ENCODE measurements around the gene SNX3. TPM values are rescaled to one million over a fixed set of nuclear protein-coding genes. Genes with fewer than 3 reads are reported as not detected.

The SNX3 gene
- total RNA-seq, 1 donor from 2014 or later, result 122 TPM

- H3K4me2 ChIP-seq, result peak overlapping the region; percentile 83
- H3K4me3 ChIP-seq, result peak overlapping the region; percentile 42
Measured at GRCh38 chr6:108169464-108170331, 91.1 kb downstream of the SNX3 start.

DNA sequence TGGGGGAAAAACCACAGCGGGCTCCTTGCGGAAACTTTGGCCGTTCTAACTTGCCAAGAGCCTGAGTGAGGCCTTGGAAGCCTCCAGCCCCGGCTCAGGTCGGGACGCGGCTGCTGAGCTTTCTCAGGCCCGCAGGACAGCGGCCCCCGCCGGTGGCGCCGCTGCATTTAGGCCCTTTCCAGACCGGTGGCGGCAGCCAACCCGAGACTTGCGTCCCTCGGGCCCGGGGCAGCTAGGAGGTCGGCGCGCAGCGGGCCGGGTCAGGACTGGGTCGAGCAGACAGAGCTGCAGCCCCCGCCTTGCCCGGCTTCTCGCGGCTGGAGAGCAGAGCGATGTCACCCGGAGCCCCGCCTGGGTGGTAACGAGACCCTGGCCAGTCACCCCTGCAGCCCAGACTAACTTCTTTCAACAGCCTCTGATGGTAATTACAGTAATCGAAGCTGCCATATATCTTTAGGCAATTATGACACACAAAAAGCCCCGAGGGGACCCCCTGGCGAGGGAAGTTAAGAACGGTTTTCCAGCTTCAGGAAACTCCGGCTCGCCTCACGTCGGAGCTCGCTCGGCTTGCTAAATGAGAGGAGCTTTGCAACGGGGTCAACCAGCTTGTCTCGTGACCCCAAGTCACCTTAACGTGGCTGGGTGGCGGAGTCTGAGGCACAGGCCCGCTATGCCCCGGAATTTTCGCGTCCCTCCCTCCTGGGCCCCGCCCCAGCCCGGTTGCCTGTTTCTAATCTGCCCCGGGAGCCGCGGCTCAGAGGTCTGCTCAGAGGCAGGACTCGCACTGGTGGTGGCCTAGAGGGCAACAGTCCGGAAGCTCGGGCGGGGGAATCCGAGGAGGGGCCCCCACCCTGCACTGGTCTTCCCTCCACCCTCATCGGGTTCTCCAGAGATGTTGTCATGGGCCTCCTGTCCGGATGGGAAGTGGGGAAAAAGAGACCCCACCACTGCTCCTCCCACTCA, 92.1 kb downstream of the SNX3 start:
- TF ChIP-seq CTCF (IDR thresholded peaks at IDR 0.05) (peak; percentile 49), EZH2 (IDR thresholded peaks at IDR 0.05) (peak; percentile 66), EZH2phosphoT487 (IDR thresholded peaks at IDR 0.05) (peak; percentile 69)
- no peak overlapping the region for H2AFZ ChIP-seq (replicated peaks)
- H3K4me3 Mint-ChIP-seq, result peak overlapping the region; percentile 60
- no peak overlapping the region for H3K27ac ChIP-seq
- no peaks in the 10 kb centered on the region for H3K9me3 ChIP-seq (ENCODE audit: low read depth)
- H4K20me1 ChIP-seq (ENCODE audit: low read depth), result peaks cover 98% of the 10 kb centered on the region
- peak overlapping the region; percentile 42 for H3K4me3 ChIP-seq
- H3K4me1 ChIP-seq, result peaks cover 73% of the 10 kb centered on the region
- no peaks in the 10 kb centered on the region for H3K36me3 Mint-ChIP-seq
- peak; percentile 90 for DNase-seq (ENCODE audit: low spot score)
- H3K4me2 ChIP-seq, result peak overlapping the region; percentile 83
- no peak overlapping the region for H3K9ac ChIP-seq
- H3K27ac Mint-ChIP-seq, result no peak overlapping the region
- peaks cover 100% of the 10 kb centered on the region for H3K27me3 ChIP-seq
- H3K36me3 ChIP-seq, result no peaks in the 10 kb centered on the region
- H3F3A ChIP-seq (ENCODE audit: low read depth), result peaks cover 67% of the 10 kb centered on the region
- no peaks in the 10 kb centered on the region for H3K79me2 ChIP-seq (ENCODE audit: low read depth)
- H3K27me3 Mint-ChIP-seq (ENCODE audit: insufficient read depth, low read depth), result peaks cover 93% of the 10 kb centered on the region
- no peaks in the 10 kb centered on the region for H3K9me3 Mint-ChIP-seq
- peaks cover 49% of the 10 kb centered on the region for H3K4me1 Mint-ChIP-seq

More at GRCh38 chr6:108169464-108170331, 91.1 kb downstream of the SNX3 start:
- no peaks in the 10 kb centered on the region for H3K79me2 ChIP-seq (ENCODE audit: low read depth)
- H3K9me3 ChIP-seq (ENCODE audit: low read depth), result no peaks in the 10 kb centered on the region
- no peaks in the 10 kb centered on the region for H3K36me3 ChIP-seq
- Mint-ChIP-seq H3K4me1 (peaks cover 41% of the 10 kb centered on the region), H3K9me3 (no peaks in the 10 kb centered on the region), H3K36me3 (no peaks in the 10 kb centered on the region), H3K4me3 (peak overlapping the region; percentile 60), H3K27ac (no peak overlapping the region), H3K27me3 (ENCODE audit: insufficient read depth, low read depth) (peaks cover 93% of the 10 kb centered on the region)
- peak; percentile 93 for TF ChIP-seq EZH2phosphoT487 (IDR thresholded peaks at IDR 0.05)
- no peak for TF ChIP-seq CTCF (IDR thresholded peaks at IDR 0.05)
- H3K4me1 ChIP-seq, result peaks cover 64% of the 10 kb centered on the region
- peaks cover 64% of the 10 kb centered on the region for H3F3A ChIP-seq (ENCODE audit: low read depth)
- peaks cover 100% of the 10 kb centered on the region for H3K27me3 ChIP-seq
- H4K20me1 ChIP-seq (ENCODE audit: low read depth), result peaks cover 97% of the 10 kb centered on the region
- H3K27ac ChIP-seq, result no peak overlapping the region
- H3K9ac ChIP-seq, result no peak overlapping the region
- peak; percentile 63 for DNase-seq (ENCODE audit: low spot score)
- H2AFZ ChIP-seq (replicated peaks), result no peak overlapping the region

- H3K36me3 Mint-ChIP-seq, result no peaks in the 10 kb centered on the region
- Histone ChIP-seq H3K27ac (no peak overlapping the region), H3K27me3 (peaks cover 100% of the 10 kb centered on the region), H3K4me3 (peak overlapping the region; percentile 42), H2AFZ (replicated peaks) (peak overlapping the region; percentile 27), H3K36me3 (no peaks in the 10 kb centered on the region), H3K4me1 (peaks cover 78% of the 10 kb centered on the region), H3F3A (ENCODE audit: low read depth) (peaks cover 65% of the 10 kb centered on the region), H3K79me2 (ENCODE audit: low read depth) (no peaks in the 10 kb centered on the region), H3K9me3 (ENCODE audit: low read depth) (no peaks in the 10 kb centered on the region), H3K9ac (no peak overlapping the region), H3K4me2 (peak overlapping the region; percentile 83), H4K20me1 (ENCODE audit: low read depth) (peaks cover 98% of the 10 kb centered on the region)
- no peaks in the 10 kb centered on the region for H3K9me3 Mint-ChIP-seq
- H3K27me3 Mint-ChIP-seq (ENCODE audit: insufficient read depth, low read depth), result peaks cover 96% of the 10 kb centered on the region
- peaks cover 53% of the 10 kb centered on the region for H3K4me1 Mint-ChIP-seq
- no peak for TF ChIP-seq EZH2 (IDR thresholded peaks at IDR 0.05)
- no peak for TF ChIP-seq EZH2phosphoT487 (IDR thresholded peaks at IDR 0.05)
- TF ChIP-seq CTCF (IDR thresholded peaks at IDR 0.05), result no peak
- no peak overlapping the region for H3K27ac Mint-ChIP-seq
- peak; percentile 48 for DNase-seq (ENCODE audit: low spot score)
- H3K4me3 Mint-ChIP-seq, result peak overlapping the region; percentile 80
Measured at GRCh38 chr6:108168090-108168463, 92.8 kb downstream of the SNX3 start.

Data from neural progenitor cell (in vitro differentiated cells).